WERI-Rb-1 (cell line): ENCODE measurements around the gene TBC1D1.

Experiments used
- DNase-seq: peaks from one replicate; pipeline ENCODE4 v3.0.0-alpha.2; 2020
- H3K27ac ChIP-seq: fragments of 250-450 bp; sonication (Bioruptor Pico); 2 replicates; pipeline ENCODE4 v1.5.1; 2020; ENCODE audit warnings: mild to moderate bottlenecking, moderate library complexity
- H3K27me3 ChIP-seq: fragments of 250-450 bp; sonication (Bioruptor Pico); 2 replicates; pipeline ENCODE4 v1.5.1; 2021; ENCODE audit warnings: mild to moderate bottlenecking, low read depth, moderate library complexity; ENCODE audit not compliant: insufficient read depth, severe bottlenecking
- H3K36me3 ChIP-seq: fragments of 250-450 bp; sonication (Bioruptor Pico); 2 replicates; pipeline ENCODE4 v1.5.1; 2020; ENCODE audit warnings: mild to moderate bottlenecking, moderate library complexity
- H3K4me3 ChIP-seq: 2 replicates; pipeline ENCODE4 v1.5.1; 2011; ENCODE audit warnings: low read depth, mild to moderate bottlenecking, control low read depth, low read length
- H3K9me3 ChIP-seq: fragments of 250-450 bp; sonication (Bioruptor Pico); 2 replicates; pipeline ENCODE4 v1.5.1; 2021; ENCODE audit warnings: mild to moderate bottlenecking, moderate library complexity; ENCODE audit not compliant: severe bottlenecking
- CTCF ChIP-seq: IDR thresholded peaks from 2 replicates; pipeline ENCODE4 v1.5.1; 2011; ENCODE audit warnings: low read depth, mild to moderate bottlenecking, control low read depth, inconsistent platforms, low read length

TBC1D1 gene

GRCh38 chr4:38091636-38092035 is 200.8 kb downstream of the TBC1D1 start:
- DNase-seq: no peak
- no peak overlapping the region for H3K27ac ChIP-seq
- H3K4me3 ChIP-seq: no peak overlapping the region
- no peaks in the 10 kb centered on the region for H3K27me3 ChIP-seq
- H3K36me3 ChIP-seq: peaks cover 32% of the 10 kb centered on the region
- no peak for TF ChIP-seq CTCF
- H3K9me3 ChIP-seq: no peaks in the 10 kb centered on the region

- H3K27me3 ChIP-seq: no peaks in the 10 kb centered on the region
These were observed 201.8 kb downstream of the TBC1D1 start for GRCh38 chr4:38092701-38093100.

GRCh38 chr4:38094419-38094818 is 203.5 kb downstream of the TBC1D1 start:
- Histone ChIP-seq H3K4me3 (no peak overlapping the region), H3K27ac (no peak overlapping the region), H3K9me3 (no peaks in the 10 kb centered on the region), H3K36me3 (peaks cover 40% of the 10 kb centered on the region), H3K27me3 (no peaks in the 10 kb centered on the region)
- no peak for TF ChIP-seq CTCF
- DNase-seq: no peak

More at GRCh38 chr4:38092701-38093100, 201.8 kb downstream of the TBC1D1 start:
- H3K9me3 ChIP-seq: no peaks in the 10 kb centered on the region
- no peak overlapping the region for H3K4me3 ChIP-seq
- no peak for DNase-seq
- H3K27ac ChIP-seq: no peak overlapping the region
- TF ChIP-seq CTCF: no peak
- peaks cover 32% of the 10 kb centered on the region for H3K36me3 ChIP-seq

- H3K36me3 ChIP-seq: peaks cover 29% of the 10 kb centered on the region
- no peak for TF ChIP-seq CTCF
These were observed 204.8 kb downstream of the TBC1D1 start for GRCh38 chr4:38095691-38096090.

GRCh38 chr4:38097818-38098217 is 206.9 kb downstream of the TBC1D1 start:
- no peak overlapping the region for H3K4me3 ChIP-seq
- no peak for TF ChIP-seq CTCF
- DNase-seq: no peak
- no peaks in the 10 kb centered on the region for H3K27me3 ChIP-seq
- H3K9me3 ChIP-seq: no peaks in the 10 kb centered on the region
- H3K27ac ChIP-seq: no peak overlapping the region
- H3K36me3 ChIP-seq: peaks cover 17% of the 10 kb centered on the region

More at GRCh38 chr4:38095691-38096090, 204.8 kb downstream of the TBC1D1 start:
- Histone ChIP-seq H3K9me3 (no peaks in the 10 kb centered on the region), H3K4me3 (no peak overlapping the region), H3K27ac (no peak overlapping the region), H3K27me3 (no peaks in the 10 kb centered on the region)
- DNase-seq: no peak

DNA sequence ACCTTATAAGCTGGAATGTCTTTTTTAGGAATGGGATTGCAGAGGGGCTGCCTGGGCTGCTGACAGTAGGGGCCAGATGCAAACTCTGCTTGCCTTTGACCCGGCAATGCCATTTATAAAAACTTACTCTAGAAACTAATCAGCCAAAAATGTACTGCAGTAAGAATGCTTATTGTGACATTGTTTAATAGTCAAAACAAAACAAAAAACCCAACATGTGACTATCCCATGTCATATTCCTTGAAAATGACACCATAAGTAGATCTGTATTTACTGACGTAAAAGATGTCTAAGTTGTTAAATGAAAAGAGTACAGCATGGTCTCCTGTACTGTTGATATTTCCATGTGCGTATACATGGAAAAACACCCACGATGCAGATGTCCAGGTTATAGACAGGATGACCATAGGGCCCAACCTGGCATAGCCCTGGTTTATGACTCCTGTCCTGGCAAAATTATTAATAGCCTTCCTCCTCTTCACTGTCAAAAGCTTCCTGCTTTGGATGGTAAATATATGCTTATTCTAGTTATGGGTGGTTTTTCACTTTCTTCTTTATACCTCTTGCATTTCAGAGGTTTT is 208.2 kb downstream of the TBC1D1 start:
- no peak overlapping the region for H3K27ac ChIP-seq
- H3K27me3 ChIP-seq: no peaks in the 10 kb centered on the region
- peaks cover 19% of the 10 kb centered on the region for H3K36me3 ChIP-seq
- no peak overlapping the region for H3K4me3 ChIP-seq
- no peak for DNase-seq
- no peak for TF ChIP-seq CTCF
- H3K9me3 ChIP-seq: no peaks in the 10 kb centered on the region
